ENCODE data around the gene TUBA4B.

TUBA4B gene

GRCh38 chr2:219252900-219253752 lies at the start of gene TUBA4B:
Gene TUBA4B, plus strand, starts transcription at chr2:219253243. Its CDS starts 165 bp downstream, at chr2:219253408.
- DNase-seq = peak; percentile 50

GRCh38 chr2:219204425-219205164 lies 48.4 kb upstream of the TUBA4B start:
- no peak for DNase-seq

- no peak for DNase-seq
Measured at GRCh38 chr2:219205165-219205538, 47.9 kb upstream of the TUBA4B start.

- no peak for DNase-seq
Measured at GRCh38 chr2:219205981-219206327, 47.1 kb upstream of the TUBA4B start.

- DNase-seq = peak; percentile 94
Measured at GRCh38 chr2:219206328-219207133, 46.5 kb upstream of the TUBA4B start, which contains the start of gene ZFAND2B. Gene ZFAND2B, plus strand, starts transcription at chr2:219206782. Its CDS starts 206 bp downstream, at chr2:219206988.

- DNase-seq = no peak
Measured at GRCh38 chr2:219207134-219207883, 45.7 kb upstream of the TUBA4B start.

- DNase-seq = no peak
Measured at GRCh38 chr2:219207884-219208740, 44.9 kb upstream of the TUBA4B start.

- no peak for DNase-seq
Measured at GRCh38 chr2:219209236-219210195, 43.5 kb upstream of the TUBA4B start.

GRCh38 chr2:219210196-219210885 lies 42.7 kb upstream of the TUBA4B start:
- DNase-seq = no peak

- DNase-seq = no peak
Measured at GRCh38 chr2:219210886-219211362, 42.1 kb upstream of the TUBA4B start.

GRCh38 chr2:219213026-219213415 lies 40.0 kb upstream of the TUBA4B start:
- DNase-seq = no peak

- DNase-seq = no peak
Measured at GRCh38 chr2:219213486-219214071, 39.5 kb upstream of the TUBA4B start.

- DNase-seq = no peak
Measured at GRCh38 chr2:219214141-219214540, 38.9 kb upstream of the TUBA4B start.

- no peak for DNase-seq
Measured at GRCh38 chr2:219214786-219215185, 38.3 kb upstream of the TUBA4B start.

- DNase-seq = no peak
Measured at GRCh38 chr2:219215871-219216534, 37.0 kb upstream of the TUBA4B start.

GRCh38 chr2:219216535-219216915 lies 36.5 kb upstream of the TUBA4B start:
- no peak for DNase-seq

- DNase-seq = peak; percentile 34
Measured at GRCh38 chr2:219218217-219218731, 34.8 kb upstream of the TUBA4B start.
